Measurements from ENCODE around the gene SLC44A4.
"Not testable (repeated sequence)": the region's sequence is repeated elsewhere in the genome, so short reads cannot be mapped to it uniquely, and the experiment has no call there.

DNA sequence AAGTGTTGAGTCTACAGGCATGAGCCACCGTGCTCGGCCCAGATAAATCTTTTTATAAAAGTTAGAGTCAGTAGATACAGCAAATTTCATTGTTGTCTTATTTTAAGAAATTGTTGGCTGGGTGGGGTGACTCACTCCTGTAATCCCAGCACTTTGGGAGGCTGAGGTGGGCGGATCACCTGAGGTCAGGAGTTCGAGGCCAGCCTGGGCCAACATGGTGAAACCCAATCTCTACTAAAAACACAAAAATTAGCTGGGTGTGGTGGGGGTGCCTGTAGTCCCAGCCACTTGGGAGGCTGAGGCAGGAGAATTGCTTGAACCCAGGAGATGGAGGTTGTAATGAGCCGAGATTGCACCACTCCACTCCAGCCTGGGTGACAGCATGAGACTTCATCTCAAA is 29.5 kb upstream of the SLC44A4 start:
- TF ChIP-seq POLR2A (IDR thresholded peaks at IDR 0.05; ENCODE audit: low read length); GATA1 (IDR thresholded peaks at IDR 0.05; ENCODE audit: low read depth, low read length): not testable (repeated sequence)
